Caco-2 (cell line): ENCODE data around the gene TNKS2. TPM values are rescaled to one million over a fixed set of nuclear protein-coding genes. Genes with fewer than 3 reads are reported as not detected.

ENCODE experiments used
- BruUV-seq: library from RNA; stranded (reverse); fragments of 400-500 nt; replicated peaks from 2 replicates; lab custom pipeline; 2021; lab: Mats Ljungman, UMichigan
- CTCF ChIA-PET: fragments of 300-600 bp; sonication (Branson Sonifier 250); formaldehyde crosslinking; loops from one replicate; lab custom pipeline; 2022; ENCODE audit warnings: antibody characterized with exemption; lab: Charles Lee
- POLR2A ChIA-PET: fragments of 300-600 bp; sonication (Branson Sonifier 250); formaldehyde crosslinking; loops from one replicate; lab custom pipeline; 2022; ENCODE audit warnings: antibody characterized with exemption; lab: Charles Lee
- DNase-seq, 2 experiments: peaks; one replicate each; pipeline versions ENCODE4 v3.0.0 to v3.0.0-alpha.2; 2020 to 2022
- H3K27me3 ChIP-seq: replicated peaks from 2 replicates; pipeline ENCODE4 v1.6.0; 2011; ENCODE audit warnings: low read length; ENCODE audit not compliant: control insufficient read depth, insufficient read depth
- H3K36me3 ChIP-seq: 2 replicates; pipeline ENCODE4 v1.5.1; 2011; ENCODE audit warnings: low read length; ENCODE audit not compliant: control insufficient read depth, insufficient read depth
- H3K4me1 ChIP-seq: fragments of 250-450 bp; sonication (Bioruptor Pico); 2 replicates; pipeline ENCODE4 v1.5.1; 2020; ENCODE audit warnings: mild to moderate bottlenecking
- H3K4me3 ChIP-seq: 2 replicates; pipeline ENCODE4 v1.5.1; 2011; ENCODE audit warnings: low read depth, mild to moderate bottlenecking, control low read depth, low read length
- H3K9me3 ChIP-seq: fragments of 250-450 bp; sonication (Bioruptor Pico); 2 replicates; pipeline ENCODE4 v1.5.1; 2020; ENCODE audit warnings: mild to moderate bottlenecking, moderate library complexity
- H3K27ac Mint-ChIP-seq: one replicate; pipeline ENCODE4 v1.8.0; 2022; ENCODE audit warnings: mixed read lengths; ENCODE audit not compliant: unreplicated experiment
- H3K27me3 Mint-ChIP-seq: one replicate; pipeline ENCODE4 v1.8.0; 2022; ENCODE audit warnings: mixed read lengths; ENCODE audit not compliant: insufficient read depth, unreplicated experiment
- H3K36me3 Mint-ChIP-seq: one replicate; pipeline ENCODE4 v1.8.0; 2022; ENCODE audit warnings: mild to moderate bottlenecking, mixed read lengths; ENCODE audit not compliant: insufficient read depth, unreplicated experiment
- H3K4me1 Mint-ChIP-seq: one replicate; pipeline ENCODE4 v1.8.0; 2022; ENCODE audit warnings: low read depth, mixed read lengths; ENCODE audit not compliant: unreplicated experiment
- H3K4me3 Mint-ChIP-seq: one replicate; pipeline ENCODE4 v1.8.0; 2022; ENCODE audit warnings: mild to moderate bottlenecking, moderate library complexity, mixed read lengths; ENCODE audit not compliant: unreplicated experiment
- H3K9me3 Mint-ChIP-seq: one replicate; pipeline ENCODE4 v1.8.0; 2022; ENCODE audit warnings: mixed read lengths; ENCODE audit not compliant: unreplicated experiment
- CTCF ChIP-seq, 2 experiments: fragments of 200-600 bp in 1 of 2; IDR thresholded peaks; 1 replicate in 1 of 2; 2 replicates in 1 of 2; pipeline versions ENCODE4 v1.5.1 to v1.8.0; 2011 to 2022; ENCODE audit warnings: antibody characterized with exemption in 1 of 2, control low read depth in 1 of 2, inconsistent platforms in 1 of 2, low read depth in 1 of 2, low read length in 1 of 2, mild to moderate bottlenecking in 1 of 2, moderate library complexity in 1 of 2; ENCODE audit not compliant: insufficient read depth in 1 of 2, severe bottlenecking in 1 of 2, unreplicated experiment in 1 of 2
- intact Hi-C: fragments of 100-400 bp; cut with micrococcal nuclease; formaldehyde crosslinking; loops from one replicate; pipeline ENCODE4 v1.10.0; 2022; ENCODE audit not compliant: unreplicated experiment
- total RNA-seq: library from RNA; stranded (reverse); gene quantifications from 2 replicates; pipeline ENCODE4 v1.2.3, GENCODE V29; 2022

Gene TNKS2
- total RNA-seq, 1 experiment from 2014 or later, result 48.5 TPM

GRCh38 chr10:91774571-91774970, 23.7 kb upstream of the TNKS2 start:
- Mint-ChIP-seq H3K27me3 (peaks cover 2% of the 10 kb centered on the region), H3K4me3 (no peak overlapping the region), H3K36me3 (no peaks in the 10 kb centered on the region), H3K4me1 (peaks cover 11% of the 10 kb centered on the region), H3K27ac (no peak overlapping the region), H3K9me3 (no peaks in the 10 kb centered on the region)
- peaks cover 4% of the 10 kb centered on the region for H3K9me3 ChIP-seq
- H3K27me3 ChIP-seq, result no peaks in the 10 kb centered on the region
- no TSS peak for BruUV-seq
- intact Hi-C loops, result no loop called here
- TF ChIP-seq CTCF (IDR thresholded peaks at IDR 0.05; ENCODE audit: insufficient read depth in 1 of 2, low read depth in 1 of 2, low read length in 1 of 2, severe bottlenecking in 1 of 2, unreplicated experiment in 1 of 2), result no peak
- H3K4me3 ChIP-seq, result no peak overlapping the region
- DNase-seq, result no peak
- no peaks in the 10 kb centered on the region for H3K36me3 ChIP-seq
- H3K4me1 ChIP-seq, result 0 out of 2 replicates have a peak, but pooled peaks cover 8% of the 10 kb centered on the region
- CTCF ChIA-PET, result no interaction called here
- POLR2A ChIA-PET, result interaction anchor here (0.9 kb wide), 1 partner anchor 24 kb away, joined by 3 read pairs; the partner anchor contains the start of gene TNKS2

GRCh38 chr10:91775731-91776130, 22.5 kb upstream of the TNKS2 start:
- ChIA-PET POLR2A (no interaction called here), CTCF (no interaction called here)
- Mint-ChIP-seq H3K4me3 (no peak overlapping the region), H3K27ac (no peak overlapping the region), H3K4me1 (peaks cover 14% of the 10 kb centered on the region), H3K9me3 (no peaks in the 10 kb centered on the region), H3K27me3 (no peaks in the 10 kb centered on the region), H3K36me3 (no peaks in the 10 kb centered on the region)
- peaks cover 3% of the 10 kb centered on the region for H3K9me3 ChIP-seq
- no peak for TF ChIP-seq CTCF (IDR thresholded peaks at IDR 0.05; ENCODE audit: insufficient read depth in 1 of 2, low read depth in 1 of 2, low read length in 1 of 2, severe bottlenecking in 1 of 2, unreplicated experiment in 1 of 2)
- no TSS peak for BruUV-seq
- DNase-seq, result no peak
- no peaks in the 10 kb centered on the region for H3K27me3 ChIP-seq
- H3K4me1 ChIP-seq, result 0 out of 2 replicates have a peak, but pooled peaks cover 8% of the 10 kb centered on the region
- H3K36me3 ChIP-seq, result no peaks in the 10 kb centered on the region
- intact Hi-C loops, result no loop called here
- no peak overlapping the region for H3K4me3 ChIP-seq

DNA sequence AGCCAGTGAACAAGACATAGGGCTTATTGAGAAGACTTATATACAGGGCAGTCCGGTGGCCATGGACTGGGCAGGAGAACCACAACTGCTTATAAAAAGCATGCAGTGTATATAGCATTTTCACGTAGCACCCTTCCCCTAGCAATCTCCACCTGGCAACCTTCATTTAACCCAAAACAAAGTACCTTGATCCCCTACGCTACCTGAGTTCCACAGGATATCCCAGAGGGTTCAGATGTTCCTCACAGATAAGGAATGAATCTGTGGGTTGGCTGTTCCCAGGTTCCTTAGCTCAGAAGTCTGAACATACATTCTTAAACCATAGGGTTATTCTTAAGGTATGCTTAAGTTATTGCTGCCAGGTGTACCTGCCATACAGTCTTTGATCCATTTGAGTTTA, 22.0 kb upstream of the TNKS2 start:
- no peak overlapping the region for H3K4me3 Mint-ChIP-seq
- H3K27me3 Mint-ChIP-seq, result no peaks in the 10 kb centered on the region
- H3K9me3 Mint-ChIP-seq, result no peaks in the 10 kb centered on the region
- ChIA-PET POLR2A (no interaction called here), CTCF (no interaction called here)
- H3K36me3 Mint-ChIP-seq, result no peaks in the 10 kb centered on the region
- no peak for TF ChIP-seq CTCF (IDR thresholded peaks at IDR 0.05; ENCODE audit: insufficient read depth in 1 of 2, low read depth in 1 of 2, low read length in 1 of 2, severe bottlenecking in 1 of 2, unreplicated experiment in 1 of 2)
- H3K4me1 Mint-ChIP-seq, result peaks cover 14% of the 10 kb centered on the region
- 0 out of 2 replicates have a peak, but pooled peaks cover 8% of the 10 kb centered on the region for H3K4me1 ChIP-seq
- peaks cover 3% of the 10 kb centered on the region for H3K9me3 ChIP-seq
- no TSS peak for BruUV-seq
- no peaks in the 10 kb centered on the region for H3K27me3 ChIP-seq
- intact Hi-C loops, result no loop called here
- H3K27ac Mint-ChIP-seq, result no peak overlapping the region
- no peak for DNase-seq
- no peak overlapping the region for H3K4me3 ChIP-seq
- no peaks in the 10 kb centered on the region for H3K36me3 ChIP-seq
